HL-60/S4 (cell line): Measurements from ENCODE around the gene RFX2.
"Not testable (repeated sequence)": the region's sequence is repeated elsewhere in the genome, so short reads cannot be mapped to it uniquely, and the experiment has no call there.

ENCODE experiments used
- in situ Hi-C: fragments of 300-500 bp; cut with MboI; formaldehyde crosslinking; loops from 2 replicates; pipeline ENCODE4 v1.14.3; 2022; ENCODE audit warnings: low sequenced_read_pairs

The RFX2 gene

GRCh38 chr19:6076675-6077463 lies 33.4 kb downstream of the RFX2 start:
- in situ Hi-C loops: no loop called here

- in situ Hi-C loops: no loop called here
Observed at GRCh38 chr19:6076291-6076665, 34.0 kb downstream of the RFX2 start.

GRCh38 chr19:6074709-6075403 lies 35.4 kb downstream of the RFX2 start:
- in situ Hi-C loops: no loop called here

GRCh38 chr19:6073858-6074708 lies 36.2 kb downstream of the RFX2 start:
- in situ Hi-C loops: no loop called here

- in situ Hi-C loops: not testable (repeated sequence)
Observed at GRCh38 chr19:6073233-6073632, 37.1 kb downstream of the RFX2 start.

GRCh38 chr19:6071875-6072274 lies 38.4 kb downstream of the RFX2 start:
- in situ Hi-C loops: no loop called here

GRCh38 chr19:6070720-6071485 lies 39.4 kb downstream of the RFX2 start:
- in situ Hi-C loops: no loop called here

- in situ Hi-C loops: no loop called here
Observed at GRCh38 chr19:6070207-6070681, 40.1 kb downstream of the RFX2 start.

- in situ Hi-C loops: no loop called here
Observed at GRCh38 chr19:6069268-6069791, 41.0 kb downstream of the RFX2 start.

GRCh38 chr19:6068711-6069110 lies 41.6 kb downstream of the RFX2 start:
- in situ Hi-C loops: no loop called here

- in situ Hi-C loops: no loop called here
Observed at GRCh38 chr19:6067975-6068374, 42.3 kb downstream of the RFX2 start.

GRCh38 chr19:6066661-6067646 lies 43.3 kb downstream of the RFX2 start:
- in situ Hi-C loops: no loop called here

- in situ Hi-C loops: no loop called here
Observed at GRCh38 chr19:6065685-6066374, 44.5 kb downstream of the RFX2 start.

- in situ Hi-C loops: no loop called here
Observed at GRCh38 chr19:6064336-6065073, 45.8 kb downstream of the RFX2 start.

GRCh38 chr19:6063576-6064335 lies 46.5 kb downstream of the RFX2 start:
- in situ Hi-C loops: no loop called here

- in situ Hi-C loops: no loop called here
Observed at GRCh38 chr19:6062961-6063575, 47.2 kb downstream of the RFX2 start.

GRCh38 chr19:6062274-6062673 lies 48.0 kb downstream of the RFX2 start:
- in situ Hi-C loops: no loop called here
